Activated naive CD4-positive, alpha-beta T cell treated with anti-CD3 and anti-CD28 coated beads, Interleukin-2, amount 50 U/mL, for 16 hours (primary cell): ENCODE results near the gene RNU6-9.
"Not testable (repeated sequence)": the region's sequence is repeated elsewhere in the genome, so short reads cannot be mapped to it uniquely, and the experiment has no call there.

Source experiments
- DNase-seq: peaks from one replicate; pipeline ENCODE4 v3.0.0-alpha.2; 2020

Gene RNU6-9

GRCh38 chr19:878751-879561, 14.3 kb upstream of the RNU6-9 start:
- DNase-seq = not testable (repeated sequence)

GRCh38 chr19:879711-880438, 13.4 kb upstream of the RNU6-9 start:
- DNase-seq = no peak

- no peak for DNase-seq
Observed at GRCh38 chr19:881385-882071, 11.8 kb upstream of the RNU6-9 start.

- DNase-seq = no peak
Observed at GRCh38 chr19:882871-883497, 10.3 kb upstream of the RNU6-9 start.

GRCh38 chr19:883661-884211, 9.5 kb upstream of the RNU6-9 start:
- no peak for DNase-seq

- DNase-seq = no peak
Observed at GRCh38 chr19:884420-885211, 8.7 kb upstream of the RNU6-9 start.

GRCh38 chr19:885536-886224, 7.6 kb upstream of the RNU6-9 start:
- no peak for DNase-seq

GRCh38 chr19:887072-887471, 6.2 kb upstream of the RNU6-9 start:
- no peak for DNase-seq

- no peak for DNase-seq
Observed at GRCh38 chr19:887599-887998, 5.7 kb upstream of the RNU6-9 start.

GRCh38 chr19:888581-889385, 4.5 kb upstream of the RNU6-9 start:
- no peak for DNase-seq

- DNase-seq = no peak
Observed at GRCh38 chr19:889662-890295, 3.5 kb upstream of the RNU6-9 start.

GRCh38 chr19:890831-891230, 2.5 kb upstream of the RNU6-9 start:
- DNase-seq = no peak

- DNase-seq = not testable (repeated sequence)
Observed at GRCh38 chr19:891421-892200, 1.7 kb upstream of the RNU6-9 start.

GRCh38 chr19:892243-892893, 916 bp upstream of the RNU6-9 start:
- no peak for DNase-seq

GRCh38 chr19:896434-896833, 3.1 kb downstream of the RNU6-9 start:
- no peak for DNase-seq

GRCh38 chr19:896999-897398, 3.7 kb downstream of the RNU6-9 start:
- DNase-seq = no peak

- DNase-seq = no peak
Observed at GRCh38 chr19:897442-898039, 4.3 kb downstream of the RNU6-9 start.

- no peak for DNase-seq
Observed at GRCh38 chr19:898663-899062, 5.4 kb downstream of the RNU6-9 start.
